ENCODE measurements around the gene NRXN3.

The NRXN3 gene

GRCh38 chr14:79581912-79582576, 1411.9 kb downstream of the NRXN3 start:
- DNase-seq (ENCODE audit: low read depth): no peak
- TF ChIP-seq CTCF (IDR thresholded peaks at IDR 0.05; ENCODE audit: insufficient read depth, low read depth, low read length, missing control alignments): no peak
- no peak overlapping the region for H3K4me3 ChIP-seq (ENCODE audit: low read depth, low read length)

- DNase-seq (ENCODE audit: low read depth): no peak
- TF ChIP-seq CTCF (IDR thresholded peaks at IDR 0.05; ENCODE audit: insufficient read depth, low read depth, low read length, missing control alignments): no peak
- no peak overlapping the region for H3K4me3 ChIP-seq (ENCODE audit: low read depth, low read length)
These were observed 1413.7 kb downstream of the NRXN3 start for GRCh38 chr14:79583738-79584408.

- no peak for TF ChIP-seq CTCF (IDR thresholded peaks at IDR 0.05; ENCODE audit: insufficient read depth, low read depth, low read length, missing control alignments)
- no peak overlapping the region for H3K4me3 ChIP-seq (ENCODE audit: low read depth, low read length)
- no peak for DNase-seq (ENCODE audit: low read depth)
These were observed 1414.5 kb downstream of the NRXN3 start for GRCh38 chr14:79584679-79585078.

- no peak overlapping the region for H3K4me3 ChIP-seq (ENCODE audit: low read depth, low read length)
- no peak for DNase-seq (ENCODE audit: low read depth)
- no peak for TF ChIP-seq CTCF (IDR thresholded peaks at IDR 0.05; ENCODE audit: insufficient read depth, low read depth, low read length, missing control alignments)
These were observed 1415.7 kb downstream of the NRXN3 start for GRCh38 chr14:79585845-79586244.

- DNase-seq (ENCODE audit: low read depth): no peak
- TF ChIP-seq CTCF (IDR thresholded peaks at IDR 0.05; ENCODE audit: insufficient read depth, low read depth, low read length, missing control alignments): no peak
- no peak overlapping the region for H3K4me3 ChIP-seq (ENCODE audit: low read depth, low read length)
These were observed 1416.2 kb downstream of the NRXN3 start for GRCh38 chr14:79586416-79586815.

GRCh38 chr14:79586989-79587598, 1416.9 kb downstream of the NRXN3 start:
- DNase-seq (ENCODE audit: low read depth): no peak
- no peak for TF ChIP-seq CTCF (IDR thresholded peaks at IDR 0.05; ENCODE audit: insufficient read depth, low read depth, low read length, missing control alignments)
- no peak overlapping the region for H3K4me3 ChIP-seq (ENCODE audit: low read depth, low read length)
